H1 (cell line): ENCODE data around the gene UPK2. TPM values are rescaled to one million over a fixed set of nuclear protein-coding genes. Genes with fewer than 3 reads are reported as not detected.

Source experiments
- ATF2 ChIP-seq: IDR thresholded peaks from 2 replicates; pipeline ENCODE4 v1.6.1; 2012; ENCODE audit warnings: low read length, inconsistent platforms
- CHD7 ChIP-seq: fragments of 300-600 bp; sonication (generic); IDR thresholded peaks from 2 replicates; pipeline ENCODE4 v1.7.1; 2012; ENCODE audit warnings: low read length, moderate library complexity, mild to moderate bottlenecking, inconsistent platforms; ENCODE audit not compliant: insufficient replicate concordance
- E2F6 ChIP-seq: IDR thresholded peaks from 2 replicates; pipeline ENCODE4 v1.6.1; 2012; ENCODE audit warnings: inconsistent platforms
- FOSL1 ChIP-seq: IDR thresholded peaks from 2 replicates; pipeline ENCODE4 v1.6.1; 2011; ENCODE audit warnings: mild to moderate bottlenecking, low read depth, low read length, moderate library complexity; ENCODE audit not compliant: insufficient read depth
- KDM5A ChIP-seq: fragments of 200-600 bp; IDR thresholded peaks from 2 replicates; pipeline ENCODE4 v1.7.1; 2012; ENCODE audit warnings: mild to moderate bottlenecking, low read length, inconsistent platforms, mixed read lengths
- SIN3A ChIP-seq, 2 experiments: IDR thresholded peaks in 1 of 2; conservative IDR thresholded peaks in 1 of 2; 2 replicates each; pipeline ENCODE4 v1.6.1; 2011 to 2012; ENCODE audit warnings: low read length in 2 of 2, improper control_type of control experiment in 1 of 2, low read depth in 1 of 2, mild to moderate bottlenecking in 1 of 2
- SUZ12 ChIP-seq: fragments of 200-600 bp; sonication (generic); IDR thresholded peaks from 2 replicates; pipeline ENCODE4 v1.6.1; 2012; ENCODE audit warnings: mild to moderate bottlenecking, inconsistent platforms, low read length, moderate library complexity, mixed read lengths
- TAF1 ChIP-seq: IDR thresholded peaks from 2 replicates; pipeline ENCODE4 v1.6.1; 2011; ENCODE audit warnings: mild to moderate bottlenecking, low read depth, low read length
- TEAD4 ChIP-seq: IDR thresholded peaks from 2 replicates; pipeline ENCODE4 v1.6.1; 2012; ENCODE audit warnings: low read depth, low read length, inconsistent platforms, mixed read lengths
- polyA plus RNA-seq, 7 experiments: library from polyadenylated mRNA; depleted of rRNA in 3 of 7; stranded (reverse) in 5 of 7; unstranded in 2 of 7; fragments of >200 nt in 5 of 7; fragments of 200-250 nt in 2 of 7; gene quantifications; 1 replicate in 5 of 7; 2 replicates in 1 of 7; 4 replicates in 1 of 7; pipeline versions ENCODE4 v1.2.1 to v1.2.3, GENCODE V29; 2011 to 2013; ENCODE audit warnings: missing spikeins in 2 of 7, mixed read lengths in 2 of 7
- total RNA-seq: library from RNA; stranded (reverse); fragmentation: NEBNext Ultra II Directional; extraction: Animal tissue kit (Norgen Biotek cat#: 25700); gene quantifications from 2 replicates; pipeline ENCODE4 v1.2.1, GENCODE V29; 2021

UPK2 gene
- total and polyA plus RNA-seq, 2 of the 8 experiments (the other 6 are each of a cell fraction or from before 2014, with no cell fraction given) = 0.76 TPM; not detected in 1

GRCh38 chr11:118957968-118958367 is 1.9 kb downstream of the UPK2 start (continued):
- TF ChIP-seq CHD7 (no peak), E2F6 (no peak), SIN3A (conservative IDR thresholded peaks at IDR 0.05 in 1 of 2, IDR thresholded peaks at IDR 0.05 in 1 of 2; ENCODE audit: low read depth in 1 of 2, low read length in 2 of 2) (no peak), KDM5A (no peak), TEAD4 (no peak), SUZ12 (no peak), TAF1 (no peak), FOSL1 (no peak), ATF2 (no peak)
